ENCODE measurements around the gene NACC2. TPM values are rescaled to one million over a fixed set of nuclear protein-coding genes. Genes with fewer than 3 reads are reported as not detected.

NACC2 gene
- total and polyA plus RNA-seq, 2 of the 8 experiments (the other 6 are each of a cell fraction or from before 2014, with no cell fraction given): 8.3 to 14.0 TPM

GRCh38 chr9:135961277-135961715 is 133.8 kb downstream of the NACC2 start, which contains the start of gene UBAC1:
UBAC1 (minus strand) TSS chr9:135961373; CDS start chr9:135961162, 211 bp downstream.
- no peak within 1 kb of the TSS for H3K56ac ChIP-seq (replicated peaks; ENCODE audit: insufficient read length, low read depth, low read length)
- H2BK20ac ChIP-seq (ENCODE audit: low read length): no peak within 1 kb of the TSS
- peak within 1 kb of the TSS; percentile 20 for H4K5ac ChIP-seq (ENCODE audit: insufficient read length, low read depth, low read length)
- no peak within 1 kb of the TSS for H3K4ac ChIP-seq (replicated peaks; ENCODE audit: insufficient read length, low read depth, low read length)
- H2AK5ac ChIP-seq (ENCODE audit: low read depth, low read length): no peak within 1 kb of the TSS
- H3K27me3 ChIP-seq (replicated peaks in 1 of 4; ENCODE audit: control insufficient read depth in 3 of 4, extremely low read depth in 1 of 4, insufficient read depth in 3 of 4, low read length in 3 of 4): no peaks in the 10 kb centered on the region
- H2BK5ac ChIP-seq (ENCODE audit: low read depth, low read length): no peak within 1 kb of the TSS; the same call in 1 of the 2 replicates
- H3K18ac ChIP-seq (ENCODE audit: extremely low read depth, low read length): peak within 1 kb of the TSS; percentile 48
- H2BK15ac ChIP-seq (ENCODE audit: low read length): no peak within 1 kb of the TSS
- H3K23me2 ChIP-seq (ENCODE audit: low read depth, low read length): peaks cover 1% of the 10 kb centered on the region
- peaks cover 5 to 39% of the 10 kb centered on the region in 2 experiments for H3K79me2 ChIP-seq (ENCODE audit: control insufficient read depth in 1 of 2, insufficient read depth in 2 of 2, low read length in 2 of 2)
- no peaks in the 10 kb centered on the region for H3K36me3 ChIP-seq (ENCODE audit: control insufficient read depth in 2 of 4, insufficient read depth in 4 of 4, low read length in 3 of 4)
- H2BK12ac ChIP-seq (ENCODE audit: low read depth, low read length): no peak within 1 kb of the TSS
- peak within 1 kb of the TSS; percentile 78 to 92 for H3K4me2 ChIP-seq (ENCODE audit: insufficient read depth in 1 of 2, low read depth in 2 of 2, low read length in 2 of 2)
- peaks cover 7% of the 10 kb centered on the region for H3K79me1 ChIP-seq (ENCODE audit: low read depth, low read length)
- peak within 1 kb of the TSS; percentile 78 for H2AFZ ChIP-seq (ENCODE audit: low read length)
- no peak within 1 kb of the TSS for H3K23ac ChIP-seq (ENCODE audit: insufficient read length)
- WGBS, 2 experiments (ENCODE audit: extremely low coverage in 1 of 2, insufficient coverage in 1 of 2, insufficient read length in 1 of 2, insufficient replicate concordance in 2 of 2, low coverage in 1 of 2, low lambda C conversion rate in 2 of 2, missing lambda C conversion rate in 1 of 2): 2% methylated on average over 44 of the region's 53 CpGs; no CpG with 5 or more reads in 1 of the 2 experiments
- H3K27ac ChIP-seq (ENCODE audit: low read depth, low read length): 0 out of 2 replicates have a peak within 1 kb of the TSS, but pooled peaks have one; percentile 37
- H4K20me1 ChIP-seq (replicated peaks in 1 of 2; ENCODE audit: control insufficient read depth in 1 of 2, insufficient read depth in 2 of 2, low read length in 2 of 2): peaks cover 5 to 11% of the 10 kb centered on the region in 2 experiments
- H3K4me3 ChIP-seq (ENCODE audit: extremely low read depth in 1 of 4, insufficient read depth in 2 of 4, low read depth in 3 of 4, low read length in 4 of 4): peak within 1 kb of the TSS; percentile 76 to 90 (median 82)
- peak; percentile 79 to 93 for DNase-seq (ENCODE audit: low read depth in 1 of 2, low spot score in 2 of 2)
- no peak within 1 kb of the TSS for H3K14ac ChIP-seq (ENCODE audit: insufficient read length)
- H4K91ac ChIP-seq (replicated peaks; ENCODE audit: insufficient read length, low read length): peak within 1 kb of the TSS; percentile 8
- CTCF ChIA-PET (ENCODE audit: partially characterized antibody): interaction anchor here (1.1 to 1.8 kb wide), 4 partner anchors 13 to 176 kb away, joined by 3 to 4 read pairs (median 3); no protein-coding TSS in a partner anchor
- H2BK120ac ChIP-seq (replicated peaks; ENCODE audit: low read depth, low read length): no peak within 1 kb of the TSS
- H3K9me3 ChIP-seq (ENCODE audit: insufficient read depth in 2 of 2, low read depth in 1 of 2, low read length in 1 of 2): no peaks in the 10 kb centered on the region
- H3K4me1 ChIP-seq (replicated peaks in 1 of 4; ENCODE audit: control insufficient read depth in 3 of 4, insufficient read depth in 4 of 4, low read length in 3 of 4): peaks cover 4 to 7% (median 5%) of the 10 kb centered on the region in 4 experiments; a peak in 5 of 7 replicates
- FAIRE-seq: no peak
- POLR2A ChIA-PET (ENCODE audit: partially characterized antibody): interaction anchor here (0.8 to 1.9 kb wide), 4 partner anchors 9 to 171 kb away, joined by 3 to 5 read pairs (median 3); no protein-coding TSS in a partner anchor
- H3K9ac ChIP-seq (replicated peaks in 1 of 4; ENCODE audit: extremely low read depth in 1 of 4, low read depth in 3 of 4, low read length in 3 of 4): peak within 1 kb of the TSS; percentile 21 to 73 (median 52); a peak in 6 of 7 replicates
- H4K8ac ChIP-seq (ENCODE audit: extremely low read depth, insufficient read depth, low read length): no peak within 1 kb of the TSS
- TF ChIP-seq TBP (IDR thresholded peaks at IDR 0.05; ENCODE audit: low read depth, low read length) (no peak), KDM4A (IDR thresholded peaks at IDR 0.05; ENCODE audit: low read depth, low read length, severe bottlenecking) (peak; percentile 54), CBX8 (IDR thresholded peaks at IDR 0.05; ENCODE audit: borderline replicate concordance, low read depth, low read length) (no peak), FOSL1 (IDR thresholded peaks at IDR 0.05; ENCODE audit: insufficient read depth, low read depth, low read length) (no peak), KDM5A (IDR thresholded peaks at IDR 0.05; ENCODE audit: low read length) (no peak), MAFK (IDR thresholded peaks at IDR 0.05; ENCODE audit: low read depth, low read length) (no peak), YY1 (IDR thresholded peaks at IDR 0.05; ENCODE audit: low read depth, low read length) (no peak), RNF2 (IDR thresholded peaks at IDR 0.05; ENCODE audit: borderline replicate concordance, low read depth, low read length, missing control alignments, poor library complexity, severe bottlenecking) (no peak), RXRA (IDR thresholded peaks at IDR 0.05; ENCODE audit: insufficient read depth, low read depth, low read length) (no peak), CEBPB (IDR thresholded peaks at IDR 0.05; ENCODE audit: low read depth, low read length) (no peak), TCF12 (IDR thresholded peaks at IDR 0.05; ENCODE audit: low read depth, low read length) (no peak), JUND (IDR thresholded peaks at IDR 0.05; ENCODE audit: low read length) (no peak), EZH2 (IDR thresholded peaks at IDR 0.05; ENCODE audit: low read depth, low read length, severe bottlenecking) (no peak), CHD1 (IDR thresholded peaks at IDR 0.05; ENCODE audit: low read depth, low read length) (no peak)
